Measurements from ENCODE around the gene CADM2.

Gene CADM2

DNA sequence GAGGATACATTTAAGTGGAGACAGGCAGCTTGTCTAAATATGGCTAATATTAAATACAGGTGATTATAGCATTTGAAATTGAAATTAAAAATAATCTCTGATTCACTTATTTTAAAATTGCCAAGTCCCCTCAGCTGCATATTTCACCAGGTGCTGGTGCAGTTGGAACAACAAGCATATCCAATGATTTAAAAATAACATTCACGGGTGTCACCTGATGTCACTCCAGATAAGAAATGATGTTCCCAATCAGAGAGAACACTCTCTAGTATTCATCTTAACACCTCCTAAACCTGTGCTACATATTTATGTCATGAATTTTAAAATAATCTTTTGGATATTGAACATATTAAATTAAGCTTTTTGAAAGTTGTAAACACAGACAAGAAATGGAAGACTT, 249.9 kb downstream of the CADM2 start:
- H3K4me1 ChIP-seq (ENCODE audit: control insufficient read depth, insufficient read depth, low read length, poor library complexity, severe bottlenecking), result no peaks in the 10 kb centered on the region
- H3K9me3 ChIP-seq (ENCODE audit: control insufficient read depth, low read length), result no peaks in the 10 kb centered on the region
- no peaks in the 10 kb centered on the region for H3K27me3 ChIP-seq (replicated peaks; ENCODE audit: control insufficient read depth, insufficient read depth, low read length, poor library complexity, severe bottlenecking)
- H3K36me3 ChIP-seq (ENCODE audit: control insufficient read depth, insufficient read depth, low read length), result no peaks in the 10 kb centered on the region
- H3K27ac ChIP-seq (ENCODE audit: insufficient read depth, low read length, poor library complexity, severe bottlenecking), result no peak overlapping the region
- H3K4me3 ChIP-seq (ENCODE audit: insufficient read depth, low read depth, low read length, poor library complexity, severe bottlenecking), result no peak overlapping the region
- DNase-seq, result no peak

DNA sequence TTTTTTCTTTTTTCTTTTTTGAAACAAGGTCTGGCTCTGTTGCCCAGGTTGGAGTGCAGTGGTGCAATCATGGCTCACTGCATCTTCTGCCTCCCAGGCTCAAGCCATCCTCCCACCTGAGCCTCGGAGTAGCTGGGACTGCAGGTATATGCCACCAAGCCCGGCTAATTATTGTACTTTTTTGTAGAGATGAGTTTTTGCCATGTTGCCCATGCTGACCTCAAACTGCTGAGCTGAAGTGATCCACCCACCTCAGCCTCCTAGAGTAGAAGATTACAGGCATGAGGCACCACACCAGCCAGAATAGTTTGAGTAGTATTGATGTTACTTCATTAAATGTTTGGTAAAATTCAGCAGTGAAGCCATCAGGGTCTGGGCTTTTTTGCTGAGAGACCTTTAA, 251.8 kb downstream of the CADM2 start:
- H3K27ac ChIP-seq (ENCODE audit: insufficient read depth, low read length, poor library complexity, severe bottlenecking), result no peak overlapping the region
- no peak overlapping the region for H3K4me3 ChIP-seq (ENCODE audit: insufficient read depth, low read depth, low read length, poor library complexity, severe bottlenecking)
- DNase-seq, result no peak
- H3K9me3 ChIP-seq (ENCODE audit: control insufficient read depth, low read length), result no peaks in the 10 kb centered on the region
- H3K36me3 ChIP-seq (ENCODE audit: control insufficient read depth, insufficient read depth, low read length), result no peaks in the 10 kb centered on the region
- H3K27me3 ChIP-seq (replicated peaks; ENCODE audit: control insufficient read depth, insufficient read depth, low read length, poor library complexity, severe bottlenecking), result no peaks in the 10 kb centered on the region
- H3K4me1 ChIP-seq (ENCODE audit: control insufficient read depth, insufficient read depth, low read length, poor library complexity, severe bottlenecking), result no peaks in the 10 kb centered on the region

DNA sequence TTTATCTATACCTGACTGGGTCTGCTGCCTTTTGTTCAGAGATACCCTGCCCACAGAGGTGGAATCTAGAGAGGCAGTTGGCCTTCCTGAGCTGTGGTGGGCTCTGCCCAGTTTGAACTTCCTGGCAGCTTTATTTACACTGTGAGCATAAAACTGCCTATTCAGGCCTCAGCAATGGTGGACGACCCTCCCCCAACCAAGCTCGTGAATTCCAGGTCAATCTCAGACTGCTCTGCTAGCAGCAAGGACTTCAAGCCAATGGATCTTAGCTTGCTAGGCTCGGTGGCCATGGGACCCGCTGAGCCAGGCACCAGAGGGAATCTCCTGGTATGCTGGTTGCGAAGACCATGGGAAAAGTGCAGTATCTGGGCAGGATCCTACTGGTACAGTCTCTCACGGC, 270.2 kb downstream of the CADM2 start:
- no peaks in the 10 kb centered on the region for H3K36me3 ChIP-seq (ENCODE audit: control insufficient read depth, insufficient read depth, low read length)
- H3K27ac ChIP-seq (ENCODE audit: insufficient read depth, low read length, poor library complexity, severe bottlenecking), result no peak overlapping the region
- H3K4me1 ChIP-seq (ENCODE audit: control insufficient read depth, insufficient read depth, low read length, poor library complexity, severe bottlenecking), result no peaks in the 10 kb centered on the region
- H3K9me3 ChIP-seq (ENCODE audit: control insufficient read depth, low read length), result peaks cover 6% of the 10 kb centered on the region
- H3K27me3 ChIP-seq (replicated peaks; ENCODE audit: control insufficient read depth, insufficient read depth, low read length, poor library complexity, severe bottlenecking), result no peaks in the 10 kb centered on the region
- no peak for DNase-seq
- no peak overlapping the region for H3K4me3 ChIP-seq (ENCODE audit: insufficient read depth, low read depth, low read length, poor library complexity, severe bottlenecking)

DNA sequence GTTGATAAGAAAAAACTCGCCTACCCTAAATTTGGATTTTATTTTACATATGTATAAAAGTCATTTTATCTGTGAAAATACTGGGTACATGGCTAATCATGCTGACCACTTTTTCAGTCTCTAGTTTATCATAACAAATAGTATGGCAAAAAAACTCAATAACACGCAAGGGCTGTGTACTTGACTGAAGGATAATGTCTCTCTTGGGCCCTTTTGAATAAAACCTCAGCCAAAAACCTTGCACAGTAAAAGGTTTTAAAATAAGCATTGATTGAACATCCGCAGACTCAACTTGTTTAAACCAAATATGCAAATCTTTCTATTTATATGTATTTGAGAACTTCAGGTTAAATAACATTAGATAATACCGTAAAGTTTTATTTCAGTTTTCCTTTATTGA, 285.3 kb downstream of the CADM2 start:
- Histone ChIP-seq H3K9me3 (ENCODE audit: control insufficient read depth, low read length) (no peaks in the 10 kb centered on the region), H3K36me3 (ENCODE audit: control insufficient read depth, insufficient read depth, low read length) (no peaks in the 10 kb centered on the region), H3K27ac (ENCODE audit: insufficient read depth, low read length, poor library complexity, severe bottlenecking) (no peak overlapping the region), H3K27me3 (replicated peaks; ENCODE audit: control insufficient read depth, insufficient read depth, low read length, poor library complexity, severe bottlenecking) (no peaks in the 10 kb centered on the region), H3K4me3 (ENCODE audit: insufficient read depth, low read depth, low read length, poor library complexity, severe bottlenecking) (no peak overlapping the region), H3K4me1 (ENCODE audit: control insufficient read depth, insufficient read depth, low read length, poor library complexity, severe bottlenecking) (no peaks in the 10 kb centered on the region)
- DNase-seq, result no peak

DNA sequence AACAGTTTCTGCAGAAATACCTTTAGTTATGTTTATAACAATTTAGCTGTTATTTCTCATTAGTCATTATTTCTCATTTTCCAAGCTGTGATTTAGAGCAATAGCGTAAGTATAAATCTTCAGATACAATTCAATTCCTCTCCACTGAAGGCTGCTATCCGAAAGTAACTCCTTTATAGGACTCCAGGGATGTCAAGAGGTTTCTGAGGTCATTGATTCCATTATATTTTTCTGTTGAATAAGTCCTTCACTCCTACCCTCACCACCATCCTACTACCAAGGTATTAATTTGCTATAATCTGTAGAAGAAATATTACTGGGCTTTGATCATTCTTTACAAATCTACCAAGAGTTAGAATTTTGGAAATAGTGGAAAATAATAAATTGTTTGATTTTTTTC, 285.7 kb downstream of the CADM2 start:
- no peak overlapping the region for H3K4me3 ChIP-seq (ENCODE audit: insufficient read depth, low read depth, low read length, poor library complexity, severe bottlenecking)
- no peaks in the 10 kb centered on the region for H3K4me1 ChIP-seq (ENCODE audit: control insufficient read depth, insufficient read depth, low read length, poor library complexity, severe bottlenecking)
- no peaks in the 10 kb centered on the region for H3K27me3 ChIP-seq (replicated peaks; ENCODE audit: control insufficient read depth, insufficient read depth, low read length, poor library complexity, severe bottlenecking)
- DNase-seq, result no peak
- H3K9me3 ChIP-seq (ENCODE audit: control insufficient read depth, low read length), result no peaks in the 10 kb centered on the region
- H3K36me3 ChIP-seq (ENCODE audit: control insufficient read depth, insufficient read depth, low read length), result no peaks in the 10 kb centered on the region
- H3K27ac ChIP-seq (ENCODE audit: insufficient read depth, low read length, poor library complexity, severe bottlenecking), result no peak overlapping the region

DNA sequence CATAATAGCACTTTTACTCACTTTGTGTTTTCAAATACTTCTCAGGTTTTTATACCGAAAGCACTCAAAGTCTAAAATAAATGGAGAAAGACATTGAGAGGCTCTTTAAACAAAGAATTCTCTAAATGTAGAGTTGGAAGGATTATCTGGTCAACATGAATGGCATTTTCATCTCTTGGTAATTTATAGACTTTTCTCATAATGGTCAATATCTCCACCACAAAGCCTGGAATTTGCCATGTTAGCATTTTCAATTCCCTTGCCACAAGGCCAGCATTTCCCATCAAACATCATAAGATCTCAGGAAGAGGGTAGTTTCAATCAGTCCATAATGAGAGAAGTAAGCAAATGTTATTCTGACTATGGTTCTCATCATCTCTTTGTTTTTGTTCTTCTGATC, 293.0 kb downstream of the CADM2 start:
- H3K36me3 ChIP-seq (ENCODE audit: control insufficient read depth, insufficient read depth, low read length), result no peaks in the 10 kb centered on the region
- H3K4me1 ChIP-seq (ENCODE audit: control insufficient read depth, insufficient read depth, low read length, poor library complexity, severe bottlenecking), result no peaks in the 10 kb centered on the region
- H3K4me3 ChIP-seq (ENCODE audit: insufficient read depth, low read depth, low read length, poor library complexity, severe bottlenecking), result no peak overlapping the region
- H3K9me3 ChIP-seq (ENCODE audit: control insufficient read depth, low read length), result no peaks in the 10 kb centered on the region
- no peaks in the 10 kb centered on the region for H3K27me3 ChIP-seq (replicated peaks; ENCODE audit: control insufficient read depth, insufficient read depth, low read length, poor library complexity, severe bottlenecking)
- H3K27ac ChIP-seq (ENCODE audit: insufficient read depth, low read length, poor library complexity, severe bottlenecking), result no peak overlapping the region
- no peak for DNase-seq

DNA sequence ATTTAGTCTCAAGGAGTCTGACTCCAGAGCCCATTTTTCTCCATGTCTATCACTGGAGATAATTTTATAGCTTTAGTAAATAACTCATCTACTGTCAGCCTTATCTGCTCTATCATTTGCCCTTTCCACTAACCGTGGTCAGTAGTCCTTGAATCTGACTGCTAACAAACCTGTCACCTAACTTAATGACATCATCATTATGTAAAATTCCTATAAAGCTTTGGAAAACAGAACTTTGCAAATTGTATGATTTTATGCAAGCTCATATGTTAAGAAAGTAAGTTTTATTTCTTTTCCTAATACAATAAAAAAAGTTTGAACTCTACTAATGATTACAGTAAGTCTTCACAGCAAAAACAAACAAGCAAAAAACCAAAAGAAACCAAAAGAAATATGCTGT, 293.9 kb downstream of the CADM2 start:
- DNase-seq, result no peak
- no peaks in the 10 kb centered on the region for H3K27me3 ChIP-seq (replicated peaks; ENCODE audit: control insufficient read depth, insufficient read depth, low read length, poor library complexity, severe bottlenecking)
- no peak overlapping the region for H3K27ac ChIP-seq (ENCODE audit: insufficient read depth, low read length, poor library complexity, severe bottlenecking)
- no peak overlapping the region for H3K4me3 ChIP-seq (ENCODE audit: insufficient read depth, low read depth, low read length, poor library complexity, severe bottlenecking)
- no peaks in the 10 kb centered on the region for H3K9me3 ChIP-seq (ENCODE audit: control insufficient read depth, low read length)
- H3K4me1 ChIP-seq (ENCODE audit: control insufficient read depth, insufficient read depth, low read length, poor library complexity, severe bottlenecking), result no peaks in the 10 kb centered on the region
- H3K36me3 ChIP-seq (ENCODE audit: control insufficient read depth, insufficient read depth, low read length), result no peaks in the 10 kb centered on the region

DNA sequence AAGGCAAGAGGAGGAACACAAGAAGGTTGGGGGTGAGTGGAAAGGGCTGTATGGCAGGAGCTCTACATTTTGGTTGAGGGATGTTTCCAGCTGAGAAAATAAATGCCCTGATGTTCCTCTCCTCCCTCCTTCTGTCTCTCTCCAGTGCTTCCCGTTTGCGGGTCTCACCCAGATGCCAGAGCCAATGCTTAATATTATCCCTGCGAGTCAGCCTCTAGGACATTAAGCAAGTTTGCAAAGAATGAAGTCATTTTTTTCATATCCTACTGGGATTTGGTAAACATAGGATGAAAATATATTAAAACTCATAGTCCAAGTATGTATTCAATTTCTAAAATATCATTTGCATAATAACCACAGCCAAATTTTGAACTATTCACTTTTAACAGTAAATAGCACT, 295.9 kb downstream of the CADM2 start:
- no peak for DNase-seq
- Histone ChIP-seq H3K4me1 (ENCODE audit: control insufficient read depth, insufficient read depth, low read length, poor library complexity, severe bottlenecking) (no peaks in the 10 kb centered on the region), H3K4me3 (ENCODE audit: insufficient read depth, low read depth, low read length, poor library complexity, severe bottlenecking) (no peak overlapping the region), H3K27ac (ENCODE audit: insufficient read depth, low read length, poor library complexity, severe bottlenecking) (no peak overlapping the region), H3K27me3 (replicated peaks; ENCODE audit: control insufficient read depth, insufficient read depth, low read length, poor library complexity, severe bottlenecking) (no peaks in the 10 kb centered on the region), H3K36me3 (ENCODE audit: control insufficient read depth, insufficient read depth, low read length) (no peaks in the 10 kb centered on the region), H3K9me3 (ENCODE audit: control insufficient read depth, low read length) (no peaks in the 10 kb centered on the region)

DNA sequence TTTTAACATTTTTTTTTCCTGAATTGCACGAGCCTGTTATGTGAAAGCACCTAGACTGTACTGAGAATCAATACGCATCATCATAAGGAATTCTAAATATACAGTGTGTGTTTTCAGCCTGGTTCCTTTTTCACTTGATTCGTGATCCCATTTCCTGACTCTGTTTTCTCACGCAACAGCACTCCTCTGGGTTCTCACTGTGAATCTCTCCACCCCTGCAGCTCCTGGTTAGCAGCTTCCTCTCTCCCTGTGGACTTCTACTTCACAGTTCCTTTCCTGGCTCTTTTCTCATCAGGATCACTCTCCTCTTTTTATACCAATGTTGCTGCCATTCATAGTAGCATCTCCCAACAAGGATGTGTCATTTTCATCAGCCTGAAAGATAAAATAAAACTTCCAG, 297.2 kb downstream of the CADM2 start:
- Histone ChIP-seq H3K27ac (ENCODE audit: insufficient read depth, low read length, poor library complexity, severe bottlenecking) (no peak overlapping the region), H3K4me1 (ENCODE audit: control insufficient read depth, insufficient read depth, low read length, poor library complexity, severe bottlenecking) (no peaks in the 10 kb centered on the region), H3K9me3 (ENCODE audit: control insufficient read depth, low read length) (no peaks in the 10 kb centered on the region), H3K36me3 (ENCODE audit: control insufficient read depth, insufficient read depth, low read length) (no peaks in the 10 kb centered on the region), H3K4me3 (ENCODE audit: insufficient read depth, low read depth, low read length, poor library complexity, severe bottlenecking) (no peak overlapping the region), H3K27me3 (replicated peaks; ENCODE audit: control insufficient read depth, insufficient read depth, low read length, poor library complexity, severe bottlenecking) (no peaks in the 10 kb centered on the region)
- DNase-seq, result no peak

DNA sequence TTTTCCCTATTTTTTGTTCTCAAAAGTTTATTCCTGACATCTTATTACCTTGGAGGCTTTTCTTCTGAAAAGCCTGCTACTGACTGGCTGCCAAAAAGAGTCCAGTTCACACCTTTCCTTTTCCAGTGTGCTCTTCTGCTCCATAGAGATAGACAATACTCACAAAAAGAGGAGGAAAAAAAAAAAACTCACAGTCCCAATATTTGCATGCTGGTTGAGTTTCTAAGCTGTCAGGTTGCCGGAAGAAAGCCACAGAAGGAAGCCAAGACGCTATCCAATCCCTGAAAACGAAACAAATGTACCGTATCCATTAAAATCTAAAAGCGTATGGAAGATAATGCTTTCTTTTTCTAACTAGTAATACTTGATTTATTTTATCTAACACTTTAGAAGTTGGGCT, 299.5 kb downstream of the CADM2 start:
- no peak for DNase-seq
- H3K36me3 ChIP-seq (ENCODE audit: control insufficient read depth, insufficient read depth, low read length), result no peaks in the 10 kb centered on the region
- no peak overlapping the region for H3K27ac ChIP-seq (ENCODE audit: insufficient read depth, low read length, poor library complexity, severe bottlenecking)
- H3K27me3 ChIP-seq (replicated peaks; ENCODE audit: control insufficient read depth, insufficient read depth, low read length, poor library complexity, severe bottlenecking), result no peaks in the 10 kb centered on the region
- no peak overlapping the region for H3K4me3 ChIP-seq (ENCODE audit: insufficient read depth, low read depth, low read length, poor library complexity, severe bottlenecking)
- no peaks in the 10 kb centered on the region for H3K9me3 ChIP-seq (ENCODE audit: control insufficient read depth, low read length)
- H3K4me1 ChIP-seq (ENCODE audit: control insufficient read depth, insufficient read depth, low read length, poor library complexity, severe bottlenecking), result no peaks in the 10 kb centered on the region

DNA sequence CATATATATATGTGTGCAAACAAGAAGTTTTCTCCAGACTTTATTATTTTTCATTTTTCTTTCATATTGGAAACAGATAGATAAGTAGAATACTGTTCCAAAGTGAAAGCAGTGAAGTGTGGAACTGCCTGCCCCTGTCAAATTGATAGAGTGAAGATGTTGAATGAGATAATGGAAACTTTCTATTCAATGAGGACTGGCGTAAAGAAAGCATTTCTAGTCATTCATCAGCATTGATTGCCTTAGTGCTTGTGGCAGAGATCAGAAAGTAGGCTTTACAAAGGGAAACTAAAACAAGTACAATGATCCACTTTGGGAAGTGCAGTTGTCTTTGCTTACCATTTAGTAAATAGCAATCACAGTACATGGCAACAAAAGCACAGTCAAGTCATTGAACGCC, 300.0 kb downstream of the CADM2 start:
- no peak overlapping the region for H3K4me3 ChIP-seq (ENCODE audit: insufficient read depth, low read depth, low read length, poor library complexity, severe bottlenecking)
- H3K27me3 ChIP-seq (replicated peaks; ENCODE audit: control insufficient read depth, insufficient read depth, low read length, poor library complexity, severe bottlenecking), result no peaks in the 10 kb centered on the region
- no peaks in the 10 kb centered on the region for H3K4me1 ChIP-seq (ENCODE audit: control insufficient read depth, insufficient read depth, low read length, poor library complexity, severe bottlenecking)
- no peak for DNase-seq
- H3K36me3 ChIP-seq (ENCODE audit: control insufficient read depth, insufficient read depth, low read length), result no peaks in the 10 kb centered on the region
- no peak overlapping the region for H3K27ac ChIP-seq (ENCODE audit: insufficient read depth, low read length, poor library complexity, severe bottlenecking)
- no peaks in the 10 kb centered on the region for H3K9me3 ChIP-seq (ENCODE audit: control insufficient read depth, low read length)
